Heart left ventricle (tissue), 13 donors: ENCODE measurements around the gene NARF.

Experiments
- POLR2A ChIP-seq, 2 donors: fragments of 450-650 bp; IDR thresholded peaks; one replicate each; pipeline ENCODE4 v1.6.1; 2017; ENCODE audit warnings: antibody characterized with exemption in 2 of 2, mild to moderate bottlenecking in 2 of 2, moderate library complexity in 2 of 2
- TF ChIP-seq, protein P1 (sequence below), 12 donors: fragments of 200-600 bp; sonication (generic) in 4 of 12; IDR thresholded peaks; one replicate each; pipeline versions ENCODE4 v1.5.0 to v1.8.0; 2018 to 2022; ENCODE audit warnings: antibody characterized with exemption in 12 of 12, mild to moderate bottlenecking in 5 of 12
- donor health status: ischemic (EF 13 %, LVEDD 7.1; RV severe dilation, severe dysfunction).
- donor health status: DM: no; HTN: yes; CAD: no.
- donor health status: DM: no; HTN: no; CAD: no.
- donor health status: ischemic (EF 25% LVEDD 6.9; RV normal size, moderate dysfunction).
- donor health status: ischemic (EF 25% LVEDD 5.7; RV mildly dilated, moderate dysfunction).
- donor health status: ischemic (EF 35%, LVEDD 5.7; RV mildly dilated, moderate dysfunction).
- donor health status: nonischemic (EF 11% LVEDD 7.7; RV severe dilation, severe dysfunction).
- donor health status: DM: yes; HTN: yes; CAD: no.
- donor health status: PGD.
- donor health status: ischemic (EF 29% LVEDD 5.4; RV normal size, mild dysfunction).
- donor health status: nonischemic (EF 23%, LVEDD 6.1; RV moderate dilation, normal function).

DNA sequence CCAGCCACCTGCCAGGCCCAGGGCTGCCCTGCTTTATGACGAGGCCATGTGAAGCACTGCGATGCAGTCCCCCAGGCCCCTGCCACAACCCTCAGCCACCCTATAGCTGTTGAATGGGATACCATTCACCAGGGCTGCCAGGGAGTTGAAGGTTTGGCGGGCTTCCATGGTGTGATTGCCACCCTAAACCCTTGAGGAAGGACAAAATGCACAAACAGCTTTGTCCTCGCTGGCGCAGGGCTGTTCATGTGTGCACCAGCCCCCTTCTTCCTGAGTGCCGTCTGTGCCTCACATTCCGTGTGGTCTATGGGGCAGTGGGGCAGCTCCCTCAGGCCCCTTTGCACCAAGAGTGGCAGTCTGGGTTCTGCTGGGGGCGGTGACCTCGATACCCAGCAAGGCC lies 25.3 kb downstream of the NARF start:
- TF ChIP-seq, protein P1, sequence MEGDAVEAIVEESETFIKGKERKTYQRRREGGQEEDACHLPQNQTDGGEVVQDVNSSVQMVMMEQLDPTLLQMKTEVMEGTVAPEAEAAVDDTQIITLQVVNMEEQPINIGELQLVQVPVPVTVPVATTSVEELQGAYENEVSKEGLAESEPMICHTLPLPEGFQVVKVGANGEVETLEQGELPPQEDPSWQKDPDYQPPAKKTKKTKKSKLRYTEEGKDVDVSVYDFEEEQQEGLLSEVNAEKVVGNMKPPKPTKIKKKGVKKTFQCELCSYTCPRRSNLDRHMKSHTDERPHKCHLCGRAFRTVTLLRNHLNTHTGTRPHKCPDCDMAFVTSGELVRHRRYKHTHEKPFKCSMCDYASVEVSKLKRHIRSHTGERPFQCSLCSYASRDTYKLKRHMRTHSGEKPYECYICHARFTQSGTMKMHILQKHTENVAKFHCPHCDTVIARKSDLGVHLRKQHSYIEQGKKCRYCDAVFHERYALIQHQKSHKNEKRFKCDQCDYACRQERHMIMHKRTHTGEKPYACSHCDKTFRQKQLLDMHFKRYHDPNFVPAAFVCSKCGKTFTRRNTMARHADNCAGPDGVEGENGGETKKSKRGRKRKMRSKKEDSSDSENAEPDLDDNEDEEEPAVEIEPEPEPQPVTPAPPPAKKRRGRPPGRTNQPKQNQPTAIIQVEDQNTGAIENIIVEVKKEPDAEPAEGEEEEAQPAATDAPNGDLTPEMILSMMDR (IDR thresholded peaks at IDR 0.05), result no peak
- TF ChIP-seq POLR2A (IDR thresholded peaks at IDR 0.05), result no peak
